GM12878 (cell line): ENCODE results near the gene ZNF687. TPM values are rescaled to one million over a fixed set of nuclear protein-coding genes. Genes with fewer than 3 reads are reported as not detected.
A peak's percentile ranks its signal among the peaks of the same experiment; 100 is the strongest.

Experiments used
- NFYB ChIP-seq: IDR thresholded peaks from 2 replicates; pipeline ENCODE4 v1.6.1; 2011; ENCODE audit warnings: low read depth, mild to moderate bottlenecking, low read length, improper control_type of control experiment, moderate library complexity; ENCODE audit not compliant: insufficient read depth
- NR2C2 ChIP-seq: IDR thresholded peaks from 2 replicates; pipeline ENCODE4 v1.6.1; 2011; ENCODE audit warnings: borderline replicate concordance, low read depth; ENCODE audit not compliant: control insufficient read depth, insufficient read length
- YY1 ChIP-seq: IDR thresholded peaks from 2 replicates; pipeline ENCODE4 v1.6.1; 2011; ENCODE audit warnings: low read depth, mild to moderate bottlenecking, low read length
- ZNF274 ChIP-seq: IDR thresholded peaks from one replicate; pipeline ENCODE4 v1.8.0; 2011; ENCODE audit not compliant: insufficient read length, insufficient read depth
- polyA plus RNA-seq, 11 experiments: library from polyadenylated mRNA; depleted of rRNA in 4 of 11; unstranded in 6 of 11; stranded (reverse) in 5 of 11; fragments of >200 nt; fragmentation: Nextera tagmentation in 4 of 11; fragmentation: Illumina TruSeq in 1 of 11; extraction: Ambion mirVana in 4 of 11; extraction: Trizol in 1 of 11; gene quantifications; 1 replicate in 1 of 11; 2 replicates in 10 of 11; pipeline versions ENCODE4 v1.2.1 to v1.2.3, GENCODE V29; 2011 to 2016; ENCODE audit warnings: inconsistent platforms in 2 of 11, missing spikeins in 2 of 11, low read depth in 1 of 11
- small RNA-seq: library from RNA; depleted of rRNA; stranded (forward); fragments of <200 nt; gene quantifications from one replicate; pipeline ENCODE3, GENCODE V24; 2014
- total RNA-seq, 4 experiments: library from RNA; depleted of rRNA in 3 of 4; stranded (reverse); fragments of >200 nt in 3 of 4; fragmentation: Illumina TruSeq in 1 of 4; extraction: Trizol in 1 of 4; gene quantifications; 2 replicates each; pipeline versions ENCODE4 v1.2.1 to v1.2.3, GENCODE V29; 2013 to 2021

ZNF687 gene
- total and polyA plus RNA-seq, 10 of the 15 experiments (the other 5 are each of a cell fraction or from before 2014, with no cell fraction given) = 0.08 to 30.9 (median 9.9) TPM

DNA sequence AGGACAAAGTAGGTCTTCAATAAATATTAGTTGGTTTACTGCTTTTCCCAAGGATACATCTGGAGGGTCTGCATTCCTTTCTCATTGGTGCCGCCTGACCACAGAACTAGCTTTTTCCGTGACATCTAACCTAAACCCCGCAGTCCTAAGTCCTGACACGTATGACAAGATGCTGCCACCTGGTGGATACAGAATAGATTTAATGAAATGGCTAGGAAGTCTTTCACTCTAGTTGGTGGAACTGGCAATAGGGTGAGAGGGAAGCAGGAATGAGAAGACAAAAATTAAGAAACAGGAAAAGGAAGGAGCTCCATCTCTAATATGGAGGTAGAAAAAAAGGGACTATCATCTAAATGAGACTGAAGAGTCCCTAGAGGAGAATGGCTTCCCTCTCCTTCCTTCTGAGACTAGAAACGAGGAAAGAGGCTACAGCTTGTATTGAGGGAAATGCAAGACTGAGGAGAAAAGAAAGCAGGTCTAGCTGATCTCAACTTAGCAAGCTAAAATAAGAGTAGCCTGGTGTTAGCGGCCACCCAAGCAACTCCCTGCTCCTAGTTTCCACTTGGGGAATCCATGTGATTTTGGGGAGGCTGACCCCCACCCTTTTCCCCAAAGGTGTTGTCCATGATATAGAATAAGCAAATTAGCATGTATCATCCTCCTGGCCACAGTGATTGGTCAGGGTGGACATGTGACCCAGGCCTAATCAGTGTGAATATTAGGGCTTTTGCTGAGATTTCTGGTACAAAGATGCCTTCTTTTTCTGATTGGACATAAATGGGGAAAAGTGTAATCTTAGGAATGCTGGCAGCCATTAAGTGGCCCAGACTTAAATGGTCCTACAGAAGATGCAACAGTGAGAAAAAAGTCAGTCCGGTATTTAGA, 59.0 kb downstream of the ZNF687 start (continued):
- TF ChIP-seq YY1 = 0 out of 2 replicates have a peak, but pooled peaks have one; percentile 41
- peak; percentile 86 for TF ChIP-seq NFYB
- no peak for TF ChIP-seq ZNF274
- TF ChIP-seq NR2C2 = no peak

Small RNA genes lying within 50 kb of the gene (small RNA-seq; reads per million reads assigned to genes)
- gene RN7SL444P = not detected

Other genes starting within 250 kb of the ZNF687 start
Only the 7 nearest of the 19 such genes appear.
- 0.38 and 0.56 TPM in 2 replicates for gene TMOD4, start 106.3 kb upstream of the ZNF687 start, total RNA-seq (2014; rRNA removed)
- not detected in 2 replicates for gene TMOD4, start 106.3 kb upstream of the ZNF687 start, total RNA-seq (2014; rRNA removed; fragmentation: Illumina TruSeq; extraction: Trizol)
- 1.2 TPM in 1 of 2 replicates, not detected in the other for gene TMOD4, start 106.3 kb upstream of the ZNF687 start, total RNA-seq (2021)
- 0.98 and 1.4 TPM in 2 replicates for gene TMOD4, start 106.3 kb upstream of the ZNF687 start, polyA plus RNA-seq (2011; rRNA removed)
- 0.38 and 1.1 TPM in 2 replicates for gene TMOD4, start 106.3 kb upstream of the ZNF687 start, polyA plus RNA-seq (2014; fragmentation: Illumina TruSeq; extraction: Trizol)
- under 1 TPM; 0.45 to 0.51 TPM for gene TMOD4, start 106.3 kb upstream of the ZNF687 start, polyA plus RNA-seq (2014; fragmentation: Nextera tagmentation; extraction: Ambion mirVana)
- gene TMOD4, start 106.3 kb upstream of the ZNF687 start, polyA plus RNA-seq (2014; rRNA removed) = 0.41 and 0.43 TPM in 2 replicates
- under 1 TPM; 0.30 to 0.50 TPM for gene TMOD4, start 106.3 kb upstream of the ZNF687 start, polyA plus RNA-seq (2016; fragmentation: Nextera tagmentation; extraction: Ambion mirVana)
- gene VPS72, start 92.1 kb upstream of the ZNF687 start, total RNA-seq (2014; rRNA removed) = 52.5 and 53.7 TPM in 2 replicates
- 40.6 and 47.5 TPM in 2 replicates for gene VPS72, start 92.1 kb upstream of the ZNF687 start, total RNA-seq (2014; rRNA removed; fragmentation: Illumina TruSeq; extraction: Trizol)
- 56.5 and 58.4 TPM in 2 replicates for gene VPS72, start 92.1 kb upstream of the ZNF687 start, total RNA-seq (2021)
- gene VPS72, start 92.1 kb upstream of the ZNF687 start, polyA plus RNA-seq (2011; rRNA removed) = 73.7 and 96.0 TPM in 2 replicates
- gene VPS72, start 92.1 kb upstream of the ZNF687 start, polyA plus RNA-seq (2014; fragmentation: Illumina TruSeq; extraction: Trizol) = 77.8 and 85.4 TPM in 2 replicates
- gene VPS72, start 92.1 kb upstream of the ZNF687 start, polyA plus RNA-seq (2014; fragmentation: Nextera tagmentation; extraction: Ambion mirVana) = 1 to 10 TPM; 6.7 to 9.0 TPM
- gene VPS72, start 92.1 kb upstream of the ZNF687 start, polyA plus RNA-seq (2014; rRNA removed) = 56.0 and 57.7 TPM in 2 replicates
- 10 to 100 TPM; 63.7 to 67.5 TPM for gene VPS72, start 92.1 kb upstream of the ZNF687 start, polyA plus RNA-seq (2016; fragmentation: Nextera tagmentation; extraction: Ambion mirVana)
- gene PIP5K1A, start 83.7 kb upstream of the ZNF687 start, total RNA-seq (2014; rRNA removed) = 66.3 and 68.7 TPM in 2 replicates
- 50.2 and 55.8 TPM in 2 replicates for gene PIP5K1A, start 83.7 kb upstream of the ZNF687 start, total RNA-seq (2014; rRNA removed; fragmentation: Illumina TruSeq; extraction: Trizol)
- 58.1 and 58.4 TPM in 2 replicates for gene PIP5K1A, start 83.7 kb upstream of the ZNF687 start, total RNA-seq (2021)
- 81.0 and 114 TPM in 2 replicates for gene PIP5K1A, start 83.7 kb upstream of the ZNF687 start, polyA plus RNA-seq (2011; rRNA removed)
- gene PIP5K1A, start 83.7 kb upstream of the ZNF687 start, polyA plus RNA-seq (2014; fragmentation: Illumina TruSeq; extraction: Trizol) = 75.0 and 96.5 TPM in 2 replicates
- gene PIP5K1A, start 83.7 kb upstream of the ZNF687 start, polyA plus RNA-seq (2014; fragmentation: Nextera tagmentation; extraction: Ambion mirVana) = 1 to 10 TPM; 4.5 to 5.8 TPM
- gene PIP5K1A, start 83.7 kb upstream of the ZNF687 start, polyA plus RNA-seq (2014; rRNA removed) = 50.7 and 52.7 TPM in 2 replicates
- gene PIP5K1A, start 83.7 kb upstream of the ZNF687 start, polyA plus RNA-seq (2016; fragmentation: Nextera tagmentation; extraction: Ambion mirVana) = 10 to 100 TPM; 25.7 to 26.4 TPM
- 167 and 169 TPM in 2 replicates for gene PSMD4, start 27.6 kb upstream of the ZNF687 start, total RNA-seq (2014; rRNA removed)
- gene PSMD4, start 27.6 kb upstream of the ZNF687 start, total RNA-seq (2014; rRNA removed; fragmentation: Illumina TruSeq; extraction: Trizol) = 201 and 209 TPM in 2 replicates
- gene PSMD4, start 27.6 kb upstream of the ZNF687 start, total RNA-seq (2021) = 179 and 186 TPM in 2 replicates
- gene PSMD4, start 27.6 kb upstream of the ZNF687 start, polyA plus RNA-seq (2011; rRNA removed) = 221 and 241 TPM in 2 replicates
- gene PSMD4, start 27.6 kb upstream of the ZNF687 start, polyA plus RNA-seq (2014; fragmentation: Illumina TruSeq; extraction: Trizol) = 145 and 174 TPM in 2 replicates
- 100 to 1,000 TPM; 129 to 190 TPM for gene PSMD4, start 27.6 kb upstream of the ZNF687 start, polyA plus RNA-seq (2014; fragmentation: Nextera tagmentation; extraction: Ambion mirVana)
- gene PSMD4, start 27.6 kb upstream of the ZNF687 start, polyA plus RNA-seq (2014; rRNA removed) = 165 and 182 TPM in 2 replicates
- 100 to 1,000 TPM; 264 to 281 TPM for gene PSMD4, start 27.6 kb upstream of the ZNF687 start, polyA plus RNA-seq (2016; fragmentation: Nextera tagmentation; extraction: Ambion mirVana)
- 46.3 and 50.0 TPM in 2 replicates for gene PI4KB, start 45.1 kb downstream of the ZNF687 start, total RNA-seq (2014; rRNA removed)
- 27.0 and 27.6 TPM in 2 replicates for gene PI4KB, start 45.1 kb downstream of the ZNF687 start, total RNA-seq (2014; rRNA removed; fragmentation: Illumina TruSeq; extraction: Trizol)
- gene PI4KB, start 45.1 kb downstream of the ZNF687 start, total RNA-seq (2021) = 56.8 and 58.5 TPM in 2 replicates
- 58.8 and 88.3 TPM in 2 replicates for gene PI4KB, start 45.1 kb downstream of the ZNF687 start, polyA plus RNA-seq (2011; rRNA removed)
- gene PI4KB, start 45.1 kb downstream of the ZNF687 start, polyA plus RNA-seq (2014; fragmentation: Illumina TruSeq; extraction: Trizol) = 44.1 and 52.2 TPM in 2 replicates
- gene PI4KB, start 45.1 kb downstream of the ZNF687 start, polyA plus RNA-seq (2014; fragmentation: Nextera tagmentation; extraction: Ambion mirVana) = 1 to 10 TPM; 3.3 to 7.2 TPM
- 62.9 and 72.2 TPM in 2 replicates for gene PI4KB, start 45.1 kb downstream of the ZNF687 start, polyA plus RNA-seq (2014; rRNA removed)
- gene PI4KB, start 45.1 kb downstream of the ZNF687 start, polyA plus RNA-seq (2016; fragmentation: Nextera tagmentation; extraction: Ambion mirVana) = 10 to 100 TPM; 51.2 to 53.1 TPM
- 119 and 129 TPM in 2 replicates for gene RFX5, start 65.0 kb downstream of the ZNF687 start, total RNA-seq (2014; rRNA removed)
- 136 and 138 TPM in 2 replicates for gene RFX5, start 65.0 kb downstream of the ZNF687 start, total RNA-seq (2014; rRNA removed; fragmentation: Illumina TruSeq; extraction: Trizol)
- gene RFX5, start 65.0 kb downstream of the ZNF687 start, total RNA-seq (2021) = 119 and 138 TPM in 2 replicates
- 128 and 155 TPM in 2 replicates for gene RFX5, start 65.0 kb downstream of the ZNF687 start, polyA plus RNA-seq (2011; rRNA removed)
- 198 and 209 TPM in 2 replicates for gene RFX5, start 65.0 kb downstream of the ZNF687 start, polyA plus RNA-seq (2014; fragmentation: Illumina TruSeq; extraction: Trizol)
- 10 to 100 TPM; 14.1 to 18.4 TPM for gene RFX5, start 65.0 kb downstream of the ZNF687 start, polyA plus RNA-seq (2014; fragmentation: Nextera tagmentation; extraction: Ambion mirVana)
- gene RFX5, start 65.0 kb downstream of the ZNF687 start, polyA plus RNA-seq (2014; rRNA removed) = 129 and 134 TPM in 2 replicates
- 10 to 100 TPM; 76.1 to 82.3 TPM for gene RFX5, start 65.0 kb downstream of the ZNF687 start, polyA plus RNA-seq (2016; fragmentation: Nextera tagmentation; extraction: Ambion mirVana)
- gene SELENBP1, start 90.4 kb downstream of the ZNF687 start, total RNA-seq (2014; rRNA removed) = not detected in 2 replicates
- gene SELENBP1, start 90.4 kb downstream of the ZNF687 start, total RNA-seq (2014; rRNA removed; fragmentation: Illumina TruSeq; extraction: Trizol) = not detected in 2 replicates
- gene SELENBP1, start 90.4 kb downstream of the ZNF687 start, total RNA-seq (2021) = 0.41 and 0.45 TPM in 2 replicates
- not detected in 2 replicates for gene SELENBP1, start 90.4 kb downstream of the ZNF687 start, polyA plus RNA-seq (2011; rRNA removed)
- not detected in 2 replicates for gene SELENBP1, start 90.4 kb downstream of the ZNF687 start, polyA plus RNA-seq (2014; fragmentation: Illumina TruSeq; extraction: Trizol)
- gene SELENBP1, start 90.4 kb downstream of the ZNF687 start, polyA plus RNA-seq (2014; fragmentation: Nextera tagmentation; extraction: Ambion mirVana) = not detected
- not detected in 2 replicates for gene SELENBP1, start 90.4 kb downstream of the ZNF687 start, polyA plus RNA-seq (2014; rRNA removed)
- gene SELENBP1, start 90.4 kb downstream of the ZNF687 start, polyA plus RNA-seq (2016; fragmentation: Nextera tagmentation; extraction: Ambion mirVana) = not detected